ENCODE results near the gene WFDC1. TPM values are rescaled to one million over a fixed set of nuclear protein-coding genes. Genes with fewer than 3 reads are reported as not detected.
A peak's percentile ranks its signal among the peaks of the same experiment; 100 is the strongest.

Gene WFDC1
- total RNA-seq, 2 donors from 2014 or later, result 0.78 to 2.3 TPM

DNA sequence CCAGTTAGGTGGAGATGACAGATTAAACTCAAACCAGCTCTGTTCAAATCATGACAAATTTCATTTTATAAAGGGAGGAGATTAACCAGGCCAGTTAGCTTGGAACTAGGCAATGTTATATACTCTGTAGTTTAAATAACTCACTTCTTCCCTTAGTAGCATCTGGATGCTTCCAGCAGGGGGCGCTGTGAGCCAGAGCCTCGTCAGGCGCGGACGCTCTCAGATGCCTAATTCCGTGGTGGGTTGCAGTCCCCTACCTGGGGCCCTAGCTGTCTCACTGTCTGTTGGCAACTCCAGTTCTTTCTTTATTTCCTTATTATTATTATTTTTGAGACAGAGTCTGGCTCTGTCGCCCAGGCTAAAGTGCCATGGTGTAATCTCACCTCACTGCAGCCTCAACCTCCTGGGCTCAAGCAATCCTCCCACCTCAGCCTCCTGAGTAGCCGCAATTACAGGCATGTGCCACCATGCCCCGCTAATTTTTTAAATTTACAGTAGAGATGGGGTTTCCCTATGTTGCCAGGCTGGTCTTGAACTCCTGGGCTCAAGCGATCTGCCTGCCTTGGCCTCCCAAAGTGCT, 17.3 kb upstream of the WFDC1 start:
- Histone ChIP-seq H3K27ac (no peak overlapping the region), H3K27me3 (no peaks in the 10 kb centered on the region), H3K4me1 (no peaks in the 10 kb centered on the region), H3K4me3 (no peak overlapping the region), H3K36me3 (replicated peaks in 1 of 2; ENCODE audit: insufficient read depth in 1 of 2, low read depth in 2 of 2) (no peaks in the 10 kb centered on the region), H3K9me3 (no peaks in the 10 kb centered on the region)
- ATAC-seq (peak; percentile 27), DNase-seq (peak; percentile 45 to 66 (median 50))
- intact Hi-C loops (cut with DNase I), result no loop called here
- 23 to 32% methylated on average over 10 of the region's 10 CpGs for WGBS, 2 donors
- peak; percentile 51 to 70 (median 61) for TF ChIP-seq CTCF (IDR thresholded peaks at IDR 0.05)
- no peak for TF ChIP-seq POLR2A (IDR thresholded peaks at IDR 0.05)

GRCh38 chr16:84278333-84278732, 16.3 kb upstream of the WFDC1 start:
- TF ChIP-seq POLR2A (IDR thresholded peaks at IDR 0.05), result no peak
- intact Hi-C loops (cut with DNase I), result no loop called here

DNA sequence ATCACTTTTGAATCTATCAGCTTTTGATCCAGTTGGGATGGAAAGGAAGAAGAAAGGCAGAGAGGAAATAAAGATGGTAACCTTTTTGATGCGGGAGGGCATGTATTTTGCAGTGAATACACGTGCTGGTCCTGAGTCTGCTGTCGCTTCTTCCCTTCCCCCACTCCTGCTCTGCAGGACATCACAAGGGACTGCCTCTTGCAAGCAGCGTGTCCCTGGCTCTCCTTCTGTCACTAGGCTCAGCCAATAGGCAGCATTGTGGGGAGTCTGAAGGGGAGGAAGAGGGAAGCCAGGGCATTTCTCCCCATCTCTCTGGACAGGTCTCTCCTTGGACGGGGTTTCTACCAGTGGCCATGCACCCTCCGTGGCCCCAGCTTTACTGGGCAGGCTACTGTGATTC, 15.7 kb upstream of the WFDC1 start:
- Histone ChIP-seq H3K4me3 (no peak overlapping the region), H3K27me3 (no peaks in the 10 kb centered on the region), H3K36me3 (replicated peaks in 1 of 2; ENCODE audit: insufficient read depth in 1 of 2, low read depth in 2 of 2) (no peaks in the 10 kb centered on the region), H3K4me1 (no peaks in the 10 kb centered on the region), H3K27ac (no peak overlapping the region), H3K9me3 (no peaks in the 10 kb centered on the region)
- DNase-seq (no peak), ATAC-seq (no peak)
- TF ChIP-seq CTCF (IDR thresholded peaks at IDR 0.05), result no peak
- TF ChIP-seq POLR2A (IDR thresholded peaks at IDR 0.05), result no peak
- WGBS, 2 donors, result 42 to 43% methylated on average over 6 of the region's 6 CpGs
- intact Hi-C loops (cut with DNase I), result no loop called here

More at GRCh38 chr16:84278333-84278732, 16.3 kb upstream of the WFDC1 start:
- Histone ChIP-seq H3K36me3 (replicated peaks in 1 of 2; ENCODE audit: insufficient read depth in 1 of 2, low read depth in 2 of 2) (no peaks in the 10 kb centered on the region), H3K4me1 (no peaks in the 10 kb centered on the region), H3K4me3 (no peak overlapping the region), H3K9me3 (no peaks in the 10 kb centered on the region), H3K27me3 (no peaks in the 10 kb centered on the region), H3K27ac (no peak overlapping the region)
- ATAC-seq (no peak), DNase-seq (no peak)
- WGBS, 2 donors, result 80 to 83% methylated on average over 12 of the region's 12 CpGs

- no peak overlapping the region for H3K27ac ChIP-seq
- TF ChIP-seq CTCF (IDR thresholded peaks at IDR 0.05), result no peak
- TF ChIP-seq POLR2A (IDR thresholded peaks at IDR 0.05), result no peak
- ATAC-seq (no peak), DNase-seq (no peak)
- H3K27me3 ChIP-seq, result no peaks in the 10 kb centered on the region
- intact Hi-C loops (cut with DNase I), result no loop called here
- no peak overlapping the region for H3K4me3 ChIP-seq
- WGBS, 2 donors, result 71 to 78% methylated on average over 12 of the region's 12 CpGs
- no peaks in the 10 kb centered on the region for H3K9me3 ChIP-seq
- H3K36me3 ChIP-seq (replicated peaks in 1 of 2; ENCODE audit: insufficient read depth in 1 of 2, low read depth in 2 of 2), result no peaks in the 10 kb centered on the region
- H3K4me1 ChIP-seq, result no peaks in the 10 kb centered on the region
Observed at GRCh38 chr16:84279881-84280280, 14.8 kb upstream of the WFDC1 start.

GRCh38 chr16:84281074-84281473, 13.6 kb upstream of the WFDC1 start:
- H3K4me3 ChIP-seq, result no peak overlapping the region
- no peaks in the 10 kb centered on the region for H3K36me3 ChIP-seq (replicated peaks in 1 of 2; ENCODE audit: insufficient read depth in 1 of 2, low read depth in 2 of 2)
- H3K27me3 ChIP-seq, result no peaks in the 10 kb centered on the region
- H3K4me1 ChIP-seq, result no peaks in the 10 kb centered on the region
- ATAC-seq (no peak), DNase-seq (no peak)
- no peak overlapping the region for H3K27ac ChIP-seq
- no peaks in the 10 kb centered on the region for H3K9me3 ChIP-seq
- TF ChIP-seq POLR2A (IDR thresholded peaks at IDR 0.05) (no peak), CTCF (IDR thresholded peaks at IDR 0.05) (no peak)
- intact Hi-C loops (cut with DNase I), result no loop called here
- WGBS, 2 donors, result 49 to 69% methylated on average over 3 of the region's 3 CpGs
